ENCODE measurements around the gene POLR2J.
"Not testable (repeated sequence)": the region's sequence is repeated elsewhere in the genome, so short reads cannot be mapped to it uniquely, and the experiment has no call there.

Gene POLR2J

GRCh38 chr7:102478314-102479208 lies at the start of gene POLR2J:
POLR2J (minus strand) TSS chr7:102478922; CDS start chr7:102478860, 62 bp downstream.
- not testable (repeated sequence) for H3K27ac ChIP-seq; H3K4me3 ChIP-seq (IDR thresholded peaks at IDR 0.05; ENCODE audit: insufficient read depth, low read depth, low read length); H3K4me2 ChIP-seq

GRCh38 chr7:102527822-102528793 lies 49.4 kb upstream of the POLR2J start:
- not testable (repeated sequence) for H3K27ac ChIP-seq; H3K4me1 ChIP-seq (ENCODE audit: low read depth, poor library complexity, severe bottlenecking); H3K79me2 ChIP-seq (ENCODE audit: insufficient read depth, low read depth); H3K4me2 ChIP-seq; H3K4me3 ChIP-seq (IDR thresholded peaks at IDR 0.05; ENCODE audit: insufficient read depth, low read depth, low read length); H3K9ac ChIP-seq; H3K36me3 ChIP-seq (ENCODE audit: insufficient read depth); H4K20me1 ChIP-seq (ENCODE audit: insufficient read depth); H2AFZ ChIP-seq (ENCODE audit: low read depth); H3K27me3 ChIP-seq (ENCODE audit: insufficient read depth, low read depth)

More at GRCh38 chr7:102478314-102479208, at the start of gene POLR2J:
- not testable (repeated sequence) for H3K79me2 ChIP-seq (ENCODE audit: insufficient read depth, low read depth); H2AFZ ChIP-seq (ENCODE audit: low read depth); H3K36me3 ChIP-seq (ENCODE audit: insufficient read depth); H3K9ac ChIP-seq; H4K20me1 ChIP-seq (ENCODE audit: insufficient read depth); H3K4me1 ChIP-seq (ENCODE audit: low read depth, poor library complexity, severe bottlenecking); H3K27me3 ChIP-seq (ENCODE audit: insufficient read depth, low read depth)

DNA sequence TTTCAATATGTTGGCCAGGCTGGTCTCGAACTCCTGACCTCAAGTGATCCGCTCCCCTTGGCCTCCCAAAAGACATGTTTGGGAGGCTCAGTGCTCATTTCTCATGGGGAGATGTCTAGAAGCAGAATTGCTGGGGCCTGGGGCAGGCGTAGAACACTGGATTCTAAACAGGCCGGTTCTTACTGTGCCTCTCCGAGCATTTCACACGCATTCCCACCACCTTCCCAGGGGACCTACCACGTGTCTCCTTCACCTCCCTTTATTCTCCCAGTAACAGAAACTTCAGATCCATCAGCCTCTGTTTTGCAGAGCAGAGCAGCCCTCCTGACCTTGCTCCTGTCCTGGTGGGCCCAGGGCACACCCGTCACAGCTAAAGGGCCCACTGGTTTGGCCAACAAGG lies 48.5 kb upstream of the POLR2J start:
- H4K20me1 ChIP-seq (ENCODE audit: insufficient read depth); H3K4me2 ChIP-seq; H3K36me3 ChIP-seq (ENCODE audit: insufficient read depth); H3K4me1 ChIP-seq (ENCODE audit: low read depth, poor library complexity, severe bottlenecking); H3K9ac ChIP-seq; H3K27me3 ChIP-seq (ENCODE audit: insufficient read depth, low read depth); H2AFZ ChIP-seq (ENCODE audit: low read depth); H3K79me2 ChIP-seq (ENCODE audit: insufficient read depth, low read depth); H3K27ac ChIP-seq; H3K4me3 ChIP-seq (IDR thresholded peaks at IDR 0.05; ENCODE audit: insufficient read depth, low read depth, low read length): not testable (repeated sequence)

DNA sequence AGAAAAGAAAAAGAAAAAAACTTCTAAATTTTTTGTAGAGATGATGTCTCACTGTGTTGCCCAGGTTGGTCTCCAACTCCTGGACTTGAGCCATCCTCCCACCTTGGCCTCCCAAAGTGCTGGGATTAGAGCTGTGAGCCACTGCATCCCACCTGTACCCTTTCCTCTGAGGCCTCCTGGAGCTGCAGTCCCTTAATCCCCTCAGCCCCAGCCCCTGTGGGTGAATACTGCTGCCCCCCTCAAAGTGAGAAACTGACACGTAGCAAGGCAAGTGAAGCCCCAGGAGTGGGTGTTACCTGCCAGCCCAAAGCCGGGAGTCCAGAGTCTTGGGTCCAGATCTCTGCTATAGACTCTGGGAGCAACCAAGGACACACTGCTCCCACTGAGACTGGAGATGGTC lies 46.1 kb upstream of the POLR2J start:
- not testable (repeated sequence) for H3K36me3 ChIP-seq (ENCODE audit: insufficient read depth); H3K4me1 ChIP-seq (ENCODE audit: low read depth, poor library complexity, severe bottlenecking); H3K79me2 ChIP-seq (ENCODE audit: insufficient read depth, low read depth); H3K27ac ChIP-seq; H3K4me3 ChIP-seq (IDR thresholded peaks at IDR 0.05; ENCODE audit: insufficient read depth, low read depth, low read length); H4K20me1 ChIP-seq (ENCODE audit: insufficient read depth); H3K9ac ChIP-seq; H3K27me3 ChIP-seq (ENCODE audit: insufficient read depth, low read depth); H2AFZ ChIP-seq (ENCODE audit: low read depth); H3K4me2 ChIP-seq

GRCh38 chr7:102520797-102521196 lies 42.1 kb upstream of the POLR2J start:
- H3K9ac ChIP-seq; H3K4me3 ChIP-seq (IDR thresholded peaks at IDR 0.05; ENCODE audit: insufficient read depth, low read depth, low read length); H3K27me3 ChIP-seq (ENCODE audit: insufficient read depth, low read depth); H4K20me1 ChIP-seq (ENCODE audit: insufficient read depth); H3K4me2 ChIP-seq; H3K27ac ChIP-seq; H2AFZ ChIP-seq (ENCODE audit: low read depth); H3K36me3 ChIP-seq (ENCODE audit: insufficient read depth); H3K4me1 ChIP-seq (ENCODE audit: low read depth, poor library complexity, severe bottlenecking); H3K79me2 ChIP-seq (ENCODE audit: insufficient read depth, low read depth): not testable (repeated sequence)

DNA sequence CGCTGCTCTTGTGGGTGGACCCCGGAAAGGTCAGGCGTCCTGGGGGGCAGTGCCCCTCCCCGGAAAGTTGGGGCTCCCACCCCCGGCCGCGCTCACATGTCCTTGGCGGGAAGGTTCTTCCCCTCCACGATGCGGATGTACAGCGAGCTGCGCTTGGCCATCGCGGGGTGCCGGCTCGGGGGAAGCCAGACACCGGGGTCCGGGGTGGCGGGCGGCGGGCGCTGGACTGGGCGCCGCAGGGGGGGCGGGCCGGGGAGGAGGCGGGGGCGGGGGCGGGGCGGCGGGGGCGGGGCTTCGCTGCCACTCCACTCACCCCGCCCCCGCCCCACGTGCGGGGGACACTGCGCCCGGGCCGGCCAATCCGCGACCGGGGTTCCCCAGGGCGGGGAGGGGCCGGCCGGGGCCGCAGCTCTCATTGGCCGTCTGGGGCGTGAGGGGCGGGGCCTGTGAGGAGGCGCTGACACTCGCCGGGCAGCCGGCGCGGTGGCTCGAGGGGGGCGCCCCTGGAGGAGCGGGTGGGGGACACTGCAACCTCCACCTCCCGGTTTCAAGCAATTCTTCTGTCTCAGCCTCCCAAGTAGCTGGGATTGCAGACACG lies 38.9 kb upstream of the POLR2J start, which contains the start of gene RASA4B:
RASA4B (minus strand) TSS at position 228 of the 598 bp plus-strand sequence; CDS start at position 161, 67 bp downstream.
- not testable (repeated sequence) for H3K4me1 ChIP-seq (ENCODE audit: low read depth, poor library complexity, severe bottlenecking); H3K4me3 ChIP-seq (IDR thresholded peaks at IDR 0.05; ENCODE audit: insufficient read depth, low read depth, low read length); H3K79me2 ChIP-seq (ENCODE audit: insufficient read depth, low read depth); H3K4me2 ChIP-seq; H3K9ac ChIP-seq; H4K20me1 ChIP-seq (ENCODE audit: insufficient read depth); H2AFZ ChIP-seq (ENCODE audit: low read depth); H3K27me3 ChIP-seq (ENCODE audit: insufficient read depth, low read depth); H3K36me3 ChIP-seq (ENCODE audit: insufficient read depth); H3K27ac ChIP-seq

DNA sequence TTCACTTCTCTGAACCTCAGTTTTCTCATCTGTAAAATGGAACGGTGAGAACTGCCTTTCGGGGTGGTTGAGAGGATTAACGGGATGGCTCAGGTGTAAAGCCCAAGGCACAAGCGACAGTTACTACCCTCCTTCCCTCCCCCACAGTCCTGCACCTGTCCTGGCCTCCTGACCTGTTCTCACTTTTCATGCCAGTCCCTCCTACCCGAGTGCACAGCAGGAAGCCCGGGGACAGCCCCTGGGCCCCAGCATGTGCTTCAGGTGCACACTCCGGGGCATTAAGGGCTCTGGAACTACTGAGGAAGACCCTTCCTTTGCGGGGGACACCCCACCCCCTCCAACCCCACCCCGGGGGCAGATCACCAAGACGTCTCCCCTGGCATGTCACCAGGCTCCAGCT lies 38.2 kb upstream of the POLR2J start:
- H3K36me3 ChIP-seq (ENCODE audit: insufficient read depth); H3K4me2 ChIP-seq; H3K79me2 ChIP-seq (ENCODE audit: insufficient read depth, low read depth); H3K4me3 ChIP-seq (IDR thresholded peaks at IDR 0.05; ENCODE audit: insufficient read depth, low read depth, low read length); H3K4me1 ChIP-seq (ENCODE audit: low read depth, poor library complexity, severe bottlenecking); H3K27me3 ChIP-seq (ENCODE audit: insufficient read depth, low read depth); H3K9ac ChIP-seq; H3K27ac ChIP-seq; H2AFZ ChIP-seq (ENCODE audit: low read depth); H4K20me1 ChIP-seq (ENCODE audit: insufficient read depth): not testable (repeated sequence)

DNA sequence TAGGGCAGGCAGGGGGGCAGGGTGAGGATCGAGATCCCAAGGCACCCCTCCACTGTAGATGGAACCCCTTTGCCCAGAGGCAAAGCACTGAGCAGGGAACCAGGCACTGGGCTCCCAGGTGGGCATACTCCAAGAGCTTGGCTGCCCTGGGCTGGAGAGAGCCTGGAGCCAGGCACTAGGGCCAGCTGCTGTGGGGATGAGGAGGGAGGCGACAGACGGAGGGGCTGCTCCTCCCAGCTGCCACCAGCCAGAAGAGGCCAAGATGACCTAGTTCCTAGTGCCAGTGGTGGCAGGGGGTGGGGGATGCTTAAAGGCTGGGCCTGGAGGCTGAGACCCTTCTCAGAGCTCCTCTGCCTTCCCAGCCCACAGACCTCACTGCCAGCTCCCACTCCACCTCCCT lies 37.2 kb upstream of the POLR2J start:
- not testable (repeated sequence) for H3K36me3 ChIP-seq (ENCODE audit: insufficient read depth); H3K79me2 ChIP-seq (ENCODE audit: insufficient read depth, low read depth); H3K9ac ChIP-seq; H3K27ac ChIP-seq; H2AFZ ChIP-seq (ENCODE audit: low read depth); H3K27me3 ChIP-seq (ENCODE audit: insufficient read depth, low read depth); H3K4me3 ChIP-seq (IDR thresholded peaks at IDR 0.05; ENCODE audit: insufficient read depth, low read depth, low read length); H3K4me2 ChIP-seq; H4K20me1 ChIP-seq (ENCODE audit: insufficient read depth); H3K4me1 ChIP-seq (ENCODE audit: low read depth, poor library complexity, severe bottlenecking)

DNA sequence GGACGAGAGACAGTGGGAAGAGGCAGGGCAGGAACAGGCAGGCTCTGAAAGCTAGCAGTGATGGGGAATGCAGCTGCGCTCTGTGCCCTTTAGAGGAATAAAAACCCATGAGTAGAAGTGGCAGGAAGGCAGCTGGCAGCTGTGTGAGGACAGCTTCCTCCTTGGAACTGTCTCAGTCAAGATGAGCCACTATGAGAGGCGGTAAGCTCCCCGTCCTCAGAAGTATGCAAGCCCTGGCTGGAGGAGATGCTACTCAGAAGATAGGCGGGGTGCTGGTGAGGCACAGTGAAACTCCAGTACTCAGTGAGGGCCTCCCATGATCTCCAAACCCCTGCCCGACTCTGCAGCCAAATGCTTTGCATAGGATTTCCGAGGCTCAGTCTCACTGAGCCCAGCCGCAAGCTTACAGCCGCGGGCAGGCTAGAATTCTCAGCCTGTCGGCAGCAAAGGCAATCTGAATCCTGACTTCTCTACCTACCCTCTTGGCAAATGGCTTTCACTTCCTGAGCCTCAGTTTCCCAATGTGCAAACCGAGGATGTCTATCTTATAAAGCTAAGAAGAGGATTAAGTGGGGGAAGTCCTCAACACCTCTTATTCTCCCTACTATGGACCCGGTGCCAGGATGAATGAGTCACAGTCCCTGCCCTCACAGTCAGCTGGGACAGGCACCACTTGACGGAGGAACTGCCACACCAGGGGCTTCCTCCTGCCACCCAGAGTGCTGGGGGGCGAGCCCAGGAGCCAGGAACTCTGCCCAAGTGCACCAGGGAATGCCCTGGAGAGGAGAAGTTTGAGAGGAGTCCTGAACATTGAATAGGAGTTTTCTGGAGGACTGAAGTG lies 36.4 kb upstream of the POLR2J start:
- not testable (repeated sequence) for H3K4me2 ChIP-seq; H3K4me3 ChIP-seq (IDR thresholded peaks at IDR 0.05; ENCODE audit: insufficient read depth, low read depth, low read length); H2AFZ ChIP-seq (ENCODE audit: low read depth); H3K27me3 ChIP-seq (ENCODE audit: insufficient read depth, low read depth); H3K36me3 ChIP-seq (ENCODE audit: insufficient read depth); H3K79me2 ChIP-seq (ENCODE audit: insufficient read depth, low read depth); H3K9ac ChIP-seq; H3K4me1 ChIP-seq (ENCODE audit: low read depth, poor library complexity, severe bottlenecking); H4K20me1 ChIP-seq (ENCODE audit: insufficient read depth); H3K27ac ChIP-seq

All from KMS-11 (cell line).